OCI-LY7 (cell line): ENCODE measurements around the gene CUL4A. TPM values are rescaled to one million over a fixed set of nuclear protein-coding genes. Genes with fewer than 3 reads are reported as not detected.

Source experiments
- BruUV-seq: library from RNA; stranded (reverse); fragments of 400-500 nt; replicated peaks from 2 replicates; lab custom pipeline; 2021; lab: Mats Ljungman, UMichigan
- CTCF ChIA-PET: fragments of 300-600 bp; sonication (Branson Sonifier 250); formaldehyde crosslinking; loops from one replicate; lab custom pipeline; 2022; ENCODE audit warnings: antibody characterized with exemption; ENCODE audit not compliant: unreplicated experiment; lab: Charles Lee
- POLR2A ChIA-PET: fragments of 300-600 bp; sonication (Branson Sonifier 250); formaldehyde crosslinking; loops from one replicate; lab custom pipeline; 2022; ENCODE audit warnings: antibody characterized with exemption; lab: Charles Lee
- DNase-seq: peaks from one replicate; pipeline ENCODE4 v3.0.0-alpha.2; 2015; ENCODE audit warnings: low spot score
- H2AFZ ChIP-seq: fragments of 200-600 bp; sonication (generic), shearing (Covaris generic); 2 replicates; pipeline ENCODE4 v1.6.1; 2014; ENCODE audit warnings: mild to moderate bottlenecking, antibody characterized with exemption, low read length, moderate library complexity
- H3K27ac ChIP-seq: fragments of 200-600 bp; sonication (generic); 2 replicates; pipeline ENCODE4 v1.5.1; 2014; ENCODE audit warnings: mixed run types, low read depth, mild to moderate bottlenecking, moderate library complexity, low read length, inconsistent platforms; ENCODE audit not compliant: poor library complexity, severe bottlenecking
- H3K36me3 ChIP-seq: fragments of 200-600 bp; sonication (generic); 2 replicates; pipeline ENCODE4 v1.6.1; 2014; ENCODE audit warnings: mild to moderate bottlenecking, antibody characterized with exemption, low read length, moderate library complexity, mixed read lengths; ENCODE audit not compliant: insufficient read depth
- H3K4me1 ChIP-seq: fragments of 200-600 bp; sonication (generic); 2 replicates; pipeline ENCODE4 v1.5.1; 2014; ENCODE audit warnings: mild to moderate bottlenecking, low read length; ENCODE audit not compliant: insufficient read depth, poor library complexity, severe bottlenecking
- H3K4me2 ChIP-seq: fragments of 200-600 bp; sonication (generic); 2 replicates; pipeline ENCODE4 v1.6.1; 2014; ENCODE audit warnings: mild to moderate bottlenecking, low read length
- H3K4me3 ChIP-seq: fragments of 200-600 bp; sonication (generic); 2 replicates; pipeline ENCODE4 v1.5.1; 2014; ENCODE audit warnings: mild to moderate bottlenecking, low read depth, low read length; ENCODE audit not compliant: poor library complexity, severe bottlenecking
- H3K79me2 ChIP-seq: fragments of 200-600 bp; sonication (generic); 2 replicates; pipeline ENCODE4 v1.6.1; 2016; ENCODE audit warnings: low read depth, mild to moderate bottlenecking, low read length, moderate library complexity, mixed read lengths; ENCODE audit not compliant: insufficient read depth
- H3K9me2 ChIP-seq: fragments of 200-600 bp; sonication (generic); 2 replicates; pipeline ENCODE4 v1.6.1; 2016; ENCODE audit warnings: mild to moderate bottlenecking, low read length, mixed read lengths; ENCODE audit not compliant: insufficient read depth
- H3K9me3 ChIP-seq: fragments of 200-600 bp; sonication (generic); 2 replicates; pipeline ENCODE4 v1.6.1; 2014; ENCODE audit warnings: mild to moderate bottlenecking, mixed run types, low read length, mixed read lengths
- H4K20me1 ChIP-seq: fragments of 200-600 bp; sonication (generic); 2 replicates; pipeline ENCODE4 v1.6.1; 2014; ENCODE audit warnings: mild to moderate bottlenecking, antibody characterized with exemption, low read length, moderate library complexity, mixed read lengths; ENCODE audit not compliant: insufficient read depth
- EZH2phosphoT487 ChIP-seq: fragments of 200-600 bp; sonication (generic); IDR thresholded peaks from 2 replicates; pipeline ENCODE4 v1.6.1; 2018; ENCODE audit warnings: low read depth, borderline replicate concordance, mild to moderate bottlenecking, mixed run types, antibody characterized with exemption, low read length, moderate library complexity, mixed read lengths
- intact Hi-C: fragments of 100-400 bp; cut with micrococcal nuclease; formaldehyde crosslinking; loops from one replicate; pipeline ENCODE4 v1.10.0; 2022; ENCODE audit not compliant: unreplicated experiment
- total RNA-seq, 2 experiments: library from RNA; depleted of rRNA in 1 of 2; stranded (reverse); fragments of >200 nt in 1 of 2; shearing (Covaris generic) in 1 of 2; gene quantifications; 2 replicates each; pipeline ENCODE4 v1.2.3, GENCODE V29; 2014 to 2022
- TF ChIP-seq, protein P1 (sequence below): fragments of 200-600 bp; sonication (generic); conservative IDR thresholded peaks from 2 replicates; pipeline ENCODE4 v1.5.1; 2014; ENCODE audit warnings: mild to moderate bottlenecking, antibody characterized with exemption, low read length, moderate library complexity, mixed read lengths

The CUL4A gene
- total RNA-seq, 2 experiments from 2014 or later, result 46.6 to 49.8 TPM

DNA sequence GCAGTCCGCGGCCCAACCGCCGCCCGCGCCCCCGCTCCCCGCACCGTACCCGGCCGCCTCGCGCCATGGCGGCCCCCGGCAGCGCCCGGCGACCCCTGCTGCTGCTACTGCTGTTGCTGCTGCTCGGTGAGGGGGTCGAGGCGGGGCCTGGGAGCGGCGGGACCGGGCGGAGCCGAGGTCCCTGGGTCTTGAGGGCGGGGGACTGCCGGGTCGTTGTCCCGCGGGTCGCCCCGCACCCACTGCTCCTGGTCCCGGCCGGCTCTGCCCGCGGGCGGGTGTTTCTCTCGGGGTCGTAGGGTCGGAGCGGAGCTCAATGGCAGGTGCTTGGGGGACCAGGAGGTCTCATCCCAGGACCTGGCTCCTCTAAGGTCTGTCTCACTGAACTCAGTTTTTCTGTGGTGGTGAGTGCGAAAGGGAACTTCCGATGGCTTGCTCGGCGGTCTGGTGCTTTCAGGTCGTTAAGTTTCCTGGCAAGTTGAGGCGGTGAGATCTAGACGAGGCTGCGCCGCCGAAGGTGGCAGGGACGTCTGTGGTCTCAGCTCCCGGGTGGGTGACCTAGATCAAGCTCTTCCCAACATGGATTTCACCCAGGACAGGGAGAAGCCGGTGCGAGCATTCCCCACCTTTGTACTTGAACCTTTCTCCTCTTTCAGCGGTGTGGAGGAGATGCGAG lies 88.1 kb downstream of the CUL4A start:
- Histone ChIP-seq H3K9me2 (no peaks in the 10 kb centered on the region), H3K27ac (no peak overlapping the region), H3K36me3 (no peaks in the 10 kb centered on the region), H3K9me3 (no peaks in the 10 kb centered on the region), H4K20me1 (peaks cover 4% of the 10 kb centered on the region; the same call in 1 of the 2 replicates), H3K4me2 (peak overlapping the region; percentile 95), H3K4me3 (peak overlapping the region; percentile 90), H3K4me1 (peaks cover 11% of the 10 kb centered on the region), H2AFZ (no peak overlapping the region), H3K79me2 (peaks cover 24% of the 10 kb centered on the region)
- CTCF ChIA-PET, result no interaction called here
- no peak for DNase-seq
- no peak for TF ChIP-seq EZH2phosphoT487
- TF ChIP-seq, protein P1, sequence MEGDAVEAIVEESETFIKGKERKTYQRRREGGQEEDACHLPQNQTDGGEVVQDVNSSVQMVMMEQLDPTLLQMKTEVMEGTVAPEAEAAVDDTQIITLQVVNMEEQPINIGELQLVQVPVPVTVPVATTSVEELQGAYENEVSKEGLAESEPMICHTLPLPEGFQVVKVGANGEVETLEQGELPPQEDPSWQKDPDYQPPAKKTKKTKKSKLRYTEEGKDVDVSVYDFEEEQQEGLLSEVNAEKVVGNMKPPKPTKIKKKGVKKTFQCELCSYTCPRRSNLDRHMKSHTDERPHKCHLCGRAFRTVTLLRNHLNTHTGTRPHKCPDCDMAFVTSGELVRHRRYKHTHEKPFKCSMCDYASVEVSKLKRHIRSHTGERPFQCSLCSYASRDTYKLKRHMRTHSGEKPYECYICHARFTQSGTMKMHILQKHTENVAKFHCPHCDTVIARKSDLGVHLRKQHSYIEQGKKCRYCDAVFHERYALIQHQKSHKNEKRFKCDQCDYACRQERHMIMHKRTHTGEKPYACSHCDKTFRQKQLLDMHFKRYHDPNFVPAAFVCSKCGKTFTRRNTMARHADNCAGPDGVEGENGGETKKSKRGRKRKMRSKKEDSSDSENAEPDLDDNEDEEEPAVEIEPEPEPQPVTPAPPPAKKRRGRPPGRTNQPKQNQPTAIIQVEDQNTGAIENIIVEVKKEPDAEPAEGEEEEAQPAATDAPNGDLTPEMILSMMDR, result no peak
- no TSS peak for BruUV-seq
- intact Hi-C loops, result loop anchor here (1.0 to 5.0 kb wide), 4 partner anchors 87 to 193 kb away; partner anchors contain the start of gene DCUN1D2
- POLR2A ChIA-PET, result interaction anchor here (0.6 kb wide), 1 partner anchor 154 kb away, joined by 5 read pairs; no protein-coding TSS in a partner anchor

DNA sequence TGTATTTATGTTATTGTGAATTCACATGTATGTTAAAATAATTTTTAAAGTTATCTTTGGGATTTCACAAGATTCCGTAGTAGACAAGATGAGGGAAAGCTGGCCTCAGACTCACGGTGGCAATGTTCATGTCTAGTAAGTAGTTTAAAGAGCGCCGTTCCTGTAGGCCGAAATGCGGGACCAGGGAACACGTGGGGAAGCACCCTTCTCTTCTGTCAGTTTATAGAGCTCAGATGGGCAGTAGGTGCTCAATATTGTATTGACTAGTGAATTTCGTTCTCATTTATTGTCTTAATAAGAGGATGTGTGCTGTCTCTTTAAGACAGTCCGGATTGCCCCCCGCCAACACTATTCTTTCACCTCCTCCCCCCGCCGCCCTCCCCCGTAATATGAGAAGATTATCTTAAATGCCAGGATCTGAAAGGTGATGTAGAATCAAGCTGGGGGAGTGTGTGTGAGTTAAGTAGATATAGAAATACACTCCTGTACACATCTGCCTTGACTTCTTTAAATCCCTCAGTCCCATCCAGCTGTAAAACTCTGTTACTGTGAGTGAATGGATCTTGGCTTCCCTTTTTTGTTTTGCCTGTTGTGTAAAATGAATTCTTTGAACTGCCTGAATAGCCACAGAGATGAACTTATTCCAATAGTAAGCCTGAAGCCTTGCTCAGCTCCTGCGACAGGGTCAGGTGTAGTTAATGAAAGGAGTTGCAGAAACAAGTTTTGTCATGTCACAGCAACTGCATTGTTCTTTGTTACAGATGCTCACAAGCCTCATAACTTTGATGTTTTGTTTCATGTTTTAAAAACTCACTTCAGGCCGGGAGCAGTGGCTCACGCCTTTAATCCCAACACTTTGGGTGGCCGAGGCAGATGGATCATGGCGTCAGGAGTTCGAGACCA lies 88.9 kb downstream of the CUL4A start:
- H3K9me2 ChIP-seq, result no peaks in the 10 kb centered on the region
- H3K4me3 ChIP-seq, result peak overlapping the region; percentile 90
- TSS peak; percentile 77 for BruUV-seq
- no peaks in the 10 kb centered on the region for H3K36me3 ChIP-seq
- DNase-seq, result no peak
- intact Hi-C loops, result loop anchor here (5.0 kb wide), 1 partner anchor 94 kb away; no protein-coding TSS in a partner anchor
- POLR2A ChIA-PET, result interaction anchor here (0.6 kb wide), 1 partner anchor 153 kb away, joined by 5 read pairs; no protein-coding TSS in a partner anchor
- no peak overlapping the region for H2AFZ ChIP-seq
- H3K27ac ChIP-seq, result no peak overlapping the region
- H3K79me2 ChIP-seq, result peaks cover 24% of the 10 kb centered on the region
- no peaks in the 10 kb centered on the region for H3K9me3 ChIP-seq
- peaks cover 11% of the 10 kb centered on the region for H3K4me1 ChIP-seq
- CTCF ChIA-PET, result no interaction called here
- peaks cover 4% of the 10 kb centered on the region; the same call in 1 of the 2 replicates for H4K20me1 ChIP-seq
- peak overlapping the region; percentile 95 for H3K4me2 ChIP-seq
- TF ChIP-seq EZH2phosphoT487, result no peak
- TF ChIP-seq, protein P1, result no peak
